ENCODE measurements around the gene PPIF.

- TF ChIP-seq CTCF (IDR thresholded peaks at IDR 0.05) (no peak), POLR2A (IDR thresholded peaks at IDR 0.05) (no peak)
Observed at GRCh38 chr10:79313911-79314439, 33.3 kb upstream of the PPIF start.
